Measurements from ENCODE around the gene TRMT61B. TPM values are rescaled to one million over a fixed set of nuclear protein-coding genes. Genes with fewer than 3 reads are reported as not detected.

The TRMT61B gene
- 12.7 TPM for total RNA-seq
- long read RNA-seq, transcript TRMT61B-201 (7 exons, 1,836 nt) = major isoform, 16 of 31 reads
- long read RNA-seq, partial matches to known transcripts = 0 of 31 reads
- long read RNA-seq, other reads (novel, unspliced or antisense) = 15 of 31 reads

DNA sequence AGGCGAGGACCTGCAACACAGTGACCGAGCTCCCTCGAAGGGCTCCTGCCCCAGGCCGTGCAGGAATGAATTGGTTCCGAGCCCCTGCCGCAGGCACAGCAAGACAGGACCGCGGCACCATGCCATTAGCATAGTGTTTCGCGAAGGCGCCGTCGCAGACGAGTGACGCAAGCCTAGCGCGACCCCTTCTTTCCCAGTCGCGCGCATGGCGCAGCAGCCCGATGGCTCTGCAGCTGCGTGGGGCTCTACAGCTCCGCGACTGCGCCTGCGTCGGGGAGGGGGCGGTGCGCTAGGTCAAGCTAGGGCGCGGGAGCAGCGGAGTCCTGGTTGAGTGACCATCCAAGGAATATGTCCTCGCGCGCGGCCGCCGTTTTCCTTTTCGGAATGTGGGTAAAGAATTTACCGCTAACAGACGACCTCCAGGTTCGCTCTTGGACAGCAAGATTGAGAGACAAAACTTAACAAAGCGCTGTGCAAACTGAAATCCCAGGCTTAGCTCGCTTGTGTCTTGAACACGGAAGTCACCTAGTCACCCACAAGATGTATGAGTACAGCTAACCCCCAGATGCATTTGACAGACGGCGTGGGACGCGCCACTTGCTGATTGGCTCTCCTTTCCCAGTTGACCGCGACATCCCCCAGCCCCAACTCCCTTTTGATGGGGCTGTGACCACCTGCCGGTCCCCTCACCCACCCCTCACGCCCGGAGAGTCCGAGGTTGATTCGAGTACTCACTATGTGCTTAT lies at the start of gene TRMT61B:
Gene TRMT61B, minus strand, starts transcription at position 164 of the 746 bp plus-strand sequence. Its CDS starts 32 bp downstream, at position 132.
- TF ChIP-seq CTCF (IDR thresholded peaks at IDR 0.05) = no peak
- H3K27me3 ChIP-seq = no peaks in the 10 kb centered on the region
- intact Hi-C loops (cut with DNase I) = no loop called here

DNA sequence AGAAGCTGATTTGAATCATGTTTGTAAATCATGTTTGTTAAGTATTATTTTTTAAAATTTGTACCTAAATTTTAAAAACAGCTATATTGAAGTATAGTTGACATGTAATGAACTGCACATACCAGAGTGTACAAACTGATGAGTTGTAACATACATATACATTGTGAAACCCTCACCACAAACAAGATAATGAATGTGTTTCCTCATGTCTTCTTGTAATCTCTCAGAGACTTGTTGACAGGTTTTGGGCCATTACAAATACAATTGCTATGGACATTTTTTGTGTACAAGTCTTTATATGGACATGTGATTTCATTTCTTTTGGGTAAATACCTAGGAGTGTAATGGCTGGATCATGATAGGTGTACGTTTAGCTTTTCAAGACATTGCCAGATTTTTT lies 45.8 kb upstream of the TRMT61B start:
- no peak for DNase-seq
- H3K27me3 ChIP-seq = no peaks in the 10 kb centered on the region
- TF ChIP-seq CTCF (IDR thresholded peaks at IDR 0.05) = no peak
- no peaks in the 10 kb centered on the region for H3K4me1 ChIP-seq
- H3K27ac ChIP-seq = no peak overlapping the region
- H3K4me3 ChIP-seq = no peak overlapping the region
- H3K36me3 ChIP-seq = peaks cover 75% of the 10 kb centered on the region
- no peak for ATAC-seq
- intact Hi-C loops (cut with DNase I) = no loop called here
- H3K9me3 ChIP-seq = no peaks in the 10 kb centered on the region

More for the DNA sequence above, at the start of gene TRMT61B:
- H3K27ac ChIP-seq = peak within 1 kb of the TSS; percentile 83
- H3K4me3 ChIP-seq = peak within 1 kb of the TSS; percentile 87
- peaks cover 26% of the 10 kb centered on the region for H3K4me1 ChIP-seq
- ATAC-seq (peak; percentile 100), DNase-seq (peak; percentile 99)
- H3K36me3 ChIP-seq = no peaks in the 10 kb centered on the region
- H3K9me3 ChIP-seq = no peaks in the 10 kb centered on the region

DNA sequence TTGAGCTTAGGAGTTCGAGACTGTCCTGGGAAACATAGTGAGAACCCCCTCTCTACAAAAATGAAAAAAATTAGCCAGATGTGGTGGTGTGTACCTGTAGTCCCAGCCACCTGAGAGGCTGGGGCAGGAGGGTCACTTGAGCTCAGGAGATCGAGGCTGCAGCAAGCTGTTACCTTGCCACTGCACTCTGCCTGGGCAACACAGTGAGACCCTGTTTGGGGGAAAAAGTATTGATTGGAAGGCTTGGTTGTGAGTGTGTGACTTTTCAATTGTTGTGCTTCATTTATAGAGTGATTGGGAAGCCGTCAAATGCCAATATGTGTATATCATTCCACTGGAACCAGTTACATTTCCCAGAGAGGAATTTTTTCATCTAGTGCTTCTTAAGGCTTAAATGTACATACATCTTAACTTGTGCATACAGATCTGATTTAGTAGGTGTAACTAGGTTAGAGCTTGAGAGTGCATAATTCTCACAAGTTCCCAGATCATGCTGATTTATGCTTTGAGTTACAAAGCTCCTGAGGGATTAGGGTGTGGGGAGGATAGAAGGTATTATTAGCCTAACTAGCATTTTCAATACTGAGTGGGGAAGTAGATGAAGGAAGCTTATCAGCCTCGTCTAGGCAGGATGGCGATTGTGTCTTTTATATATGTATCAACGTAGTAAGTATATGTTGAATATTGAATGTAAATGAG lies 39.7 kb upstream of the TRMT61B start:
- intact Hi-C loops (cut with DNase I) = no loop called here
- DNase-seq (no peak), ATAC-seq (no peak)
- H3K27ac ChIP-seq = no peak overlapping the region
- no peaks in the 10 kb centered on the region for H3K27me3 ChIP-seq
- H3K4me1 ChIP-seq = peaks cover 2% of the 10 kb centered on the region
- H3K36me3 ChIP-seq = peaks cover 93% of the 10 kb centered on the region
- H3K4me3 ChIP-seq = no peak overlapping the region
- no peak for TF ChIP-seq CTCF (IDR thresholded peaks at IDR 0.05)
- H3K9me3 ChIP-seq = no peaks in the 10 kb centered on the region

DNA sequence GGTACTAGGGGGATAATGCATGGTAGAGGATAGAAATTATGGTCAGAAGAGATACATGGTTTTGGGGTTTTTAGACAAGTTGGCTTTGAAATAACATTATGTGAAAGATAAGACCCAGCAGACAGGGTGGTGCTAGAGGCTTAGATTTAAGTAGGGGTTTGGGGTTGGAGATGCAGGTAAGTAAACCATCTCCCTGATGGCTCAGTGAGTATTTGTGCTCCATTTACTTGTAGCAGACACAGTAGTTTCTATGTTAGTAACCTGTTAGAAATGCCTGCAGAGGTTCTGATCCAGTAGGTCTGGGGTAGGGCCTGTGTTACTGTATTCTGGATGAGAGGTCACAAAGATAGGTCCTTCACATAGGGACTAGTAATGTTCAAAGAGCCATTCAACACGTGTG lies 38.1 kb upstream of the TRMT61B start:
- peaks cover 12% of the 10 kb centered on the region for H3K4me1 ChIP-seq
- DNase-seq = no peak
- H3K27me3 ChIP-seq = no peaks in the 10 kb centered on the region
- no peak for ATAC-seq
- H3K27ac ChIP-seq = no peak overlapping the region
- TF ChIP-seq CTCF (IDR thresholded peaks at IDR 0.05) = no peak
- no peak overlapping the region for H3K4me3 ChIP-seq
- intact Hi-C loops (cut with DNase I) = no loop called here
- peaks cover 92% of the 10 kb centered on the region for H3K36me3 ChIP-seq
- no peaks in the 10 kb centered on the region for H3K9me3 ChIP-seq

DNA sequence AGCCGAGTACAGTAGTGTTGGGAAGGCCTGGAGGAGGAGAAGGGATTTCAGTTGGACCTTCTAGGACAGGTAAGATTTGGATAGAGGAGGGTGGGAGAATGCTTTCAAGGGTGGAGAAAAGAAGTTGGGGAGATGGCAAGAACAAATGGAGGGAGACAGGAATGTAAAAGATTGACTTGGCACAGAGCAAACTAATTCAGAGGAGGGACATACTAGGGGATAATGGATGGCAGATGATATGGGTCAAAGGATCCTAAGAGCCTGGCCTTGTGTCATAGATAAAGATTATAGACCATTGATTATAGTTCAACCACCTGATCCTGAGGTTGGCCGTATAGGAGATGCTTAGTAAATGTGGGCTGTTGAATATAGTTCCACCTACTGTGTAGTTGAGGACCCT lies 36.7 kb upstream of the TRMT61B start:
- no peak for TF ChIP-seq CTCF (IDR thresholded peaks at IDR 0.05)
- Histone ChIP-seq H3K27ac (no peak overlapping the region), H3K4me1 (peaks cover 12% of the 10 kb centered on the region), H3K9me3 (no peaks in the 10 kb centered on the region), H3K27me3 (no peaks in the 10 kb centered on the region), H3K4me3 (no peak overlapping the region), H3K36me3 (peaks cover 92% of the 10 kb centered on the region)
- ATAC-seq = no peak
- intact Hi-C loops (cut with DNase I) = no loop called here
- DNase-seq = no peak

Data from upper lobe of right lung (tissue), 1 donor.